AG10803 (cell line): ENCODE measurements around the gene CDK5RAP2.
"Not testable (repeated sequence)": the region's sequence is repeated elsewhere in the genome, so short reads cannot be mapped to it uniquely, and the experiment has no call there.

ENCODE experiments used
- DNase-seq: peaks from one replicate; pipeline ENCODE4 v3.0.0; 2010; ENCODE audit warnings: low read depth
- H3K4me3 ChIP-seq: 2 replicates; pipeline ENCODE4 v1.5.1; 2011; ENCODE audit warnings: mild to moderate bottlenecking, low read length, control low read depth
- TF ChIP-seq, protein P1 (sequence below): conservative IDR thresholded peaks from 2 replicates; pipeline ENCODE4 v1.5.1; 2011; ENCODE audit warnings: mild to moderate bottlenecking, low read length, control low read depth, inconsistent platforms

The CDK5RAP2 gene

DNA sequence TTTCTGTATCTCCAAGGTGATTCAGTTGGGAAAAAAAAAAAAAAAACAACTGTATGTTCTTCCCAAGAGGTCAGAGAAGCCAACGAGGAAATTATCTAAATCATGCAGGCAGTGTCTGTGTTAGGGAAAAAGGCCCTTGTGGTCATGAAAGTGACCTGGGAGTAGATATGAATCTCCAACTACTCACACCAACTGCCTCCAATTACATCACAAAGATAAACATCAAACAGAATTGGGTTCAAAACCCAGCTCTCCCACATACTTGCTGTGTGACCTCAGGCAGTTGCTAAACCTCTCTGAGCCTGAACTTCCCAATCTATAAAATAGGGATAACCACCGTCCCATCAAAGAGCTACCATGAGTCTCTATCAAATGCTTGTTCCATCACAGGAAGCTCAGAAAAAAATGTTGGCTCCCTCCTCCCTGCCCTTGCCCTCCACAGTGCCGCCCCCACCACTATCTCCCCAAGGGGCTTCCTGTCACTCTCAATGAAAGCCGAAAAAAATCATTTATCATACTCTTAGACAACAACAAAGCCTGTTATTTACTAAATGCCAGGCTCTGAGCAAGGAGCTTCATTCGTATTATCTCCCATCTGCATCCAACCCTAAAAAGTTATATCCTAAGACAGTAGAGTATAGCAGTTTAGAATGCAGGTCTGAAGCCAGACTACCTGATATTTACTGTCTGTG is 42.9 kb downstream of the CDK5RAP2 start:
- TF ChIP-seq, protein P1, sequence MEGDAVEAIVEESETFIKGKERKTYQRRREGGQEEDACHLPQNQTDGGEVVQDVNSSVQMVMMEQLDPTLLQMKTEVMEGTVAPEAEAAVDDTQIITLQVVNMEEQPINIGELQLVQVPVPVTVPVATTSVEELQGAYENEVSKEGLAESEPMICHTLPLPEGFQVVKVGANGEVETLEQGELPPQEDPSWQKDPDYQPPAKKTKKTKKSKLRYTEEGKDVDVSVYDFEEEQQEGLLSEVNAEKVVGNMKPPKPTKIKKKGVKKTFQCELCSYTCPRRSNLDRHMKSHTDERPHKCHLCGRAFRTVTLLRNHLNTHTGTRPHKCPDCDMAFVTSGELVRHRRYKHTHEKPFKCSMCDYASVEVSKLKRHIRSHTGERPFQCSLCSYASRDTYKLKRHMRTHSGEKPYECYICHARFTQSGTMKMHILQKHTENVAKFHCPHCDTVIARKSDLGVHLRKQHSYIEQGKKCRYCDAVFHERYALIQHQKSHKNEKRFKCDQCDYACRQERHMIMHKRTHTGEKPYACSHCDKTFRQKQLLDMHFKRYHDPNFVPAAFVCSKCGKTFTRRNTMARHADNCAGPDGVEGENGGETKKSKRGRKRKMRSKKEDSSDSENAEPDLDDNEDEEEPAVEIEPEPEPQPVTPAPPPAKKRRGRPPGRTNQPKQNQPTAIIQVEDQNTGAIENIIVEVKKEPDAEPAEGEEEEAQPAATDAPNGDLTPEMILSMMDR, result no peak
- no peak overlapping the region for H3K4me3 ChIP-seq
- DNase-seq, result no peak

DNA sequence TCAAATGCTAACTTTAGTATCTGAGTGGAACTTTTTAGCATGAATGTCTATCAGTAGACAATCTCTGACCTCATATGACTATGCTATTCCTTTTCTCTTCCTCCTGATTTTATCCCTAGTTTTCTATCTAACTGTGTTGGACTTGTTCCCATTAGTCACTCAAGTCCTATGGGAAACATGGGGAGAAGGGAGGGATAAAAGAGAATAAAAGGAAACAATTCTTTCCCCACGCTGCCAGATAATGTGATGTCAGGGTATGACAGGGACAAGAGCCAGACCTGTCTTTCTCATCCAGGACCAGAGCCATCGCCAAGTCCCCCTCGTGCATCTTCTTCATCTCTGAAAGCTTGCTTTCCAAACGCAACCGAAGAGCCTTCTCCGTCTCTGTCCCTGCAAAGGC is 43.9 kb downstream of the CDK5RAP2 start:
- no peak overlapping the region for H3K4me3 ChIP-seq
- TF ChIP-seq, protein P1, result no peak
- DNase-seq, result no peak

DNA sequence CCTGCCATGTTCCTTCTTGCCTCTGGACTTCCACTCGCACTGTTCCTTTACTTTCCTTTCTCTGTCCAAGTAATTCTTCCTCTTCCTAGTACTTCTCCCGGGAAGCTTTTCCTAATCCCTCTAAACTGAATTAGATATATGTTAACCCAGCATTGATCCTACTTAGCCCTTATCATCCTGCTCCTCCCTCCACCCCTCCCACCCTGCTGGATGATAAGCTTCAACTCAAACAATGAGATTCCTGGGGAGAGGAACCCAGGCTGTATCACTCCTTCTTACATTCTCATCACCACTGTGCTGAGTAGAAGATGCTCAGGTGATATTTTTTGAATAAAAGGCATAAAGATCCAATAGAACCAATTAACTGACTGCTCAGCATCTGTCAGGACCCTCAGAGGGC is 45.7 kb downstream of the CDK5RAP2 start:
- DNase-seq, result no peak

DNA sequence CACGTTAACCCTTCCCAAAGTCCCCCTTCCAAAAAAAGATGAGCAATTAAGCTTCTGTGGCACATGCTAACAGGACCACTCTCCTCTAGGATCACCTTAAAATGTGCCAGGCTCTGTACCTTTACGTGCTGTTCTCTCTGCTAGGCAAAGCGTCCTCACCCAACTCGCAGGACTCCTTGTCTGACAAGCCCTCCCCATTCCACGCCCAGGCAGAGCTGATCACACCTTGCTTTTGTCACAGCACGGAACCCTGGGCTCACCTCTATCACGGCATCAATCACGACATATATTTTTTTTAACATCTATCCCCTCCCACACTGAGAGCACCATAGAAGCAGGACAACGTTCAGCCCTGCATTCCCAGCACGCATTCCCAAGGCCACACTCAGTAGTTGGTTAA is 47.1 kb downstream of the CDK5RAP2 start:
- H3K4me3 ChIP-seq, result no peak overlapping the region
- TF ChIP-seq, protein P1, result no peak
- no peak for DNase-seq

More for the DNA sequence above, 45.7 kb downstream of the CDK5RAP2 start:
- TF ChIP-seq, protein P1, result no peak
- no peak overlapping the region for H3K4me3 ChIP-seq

DNA sequence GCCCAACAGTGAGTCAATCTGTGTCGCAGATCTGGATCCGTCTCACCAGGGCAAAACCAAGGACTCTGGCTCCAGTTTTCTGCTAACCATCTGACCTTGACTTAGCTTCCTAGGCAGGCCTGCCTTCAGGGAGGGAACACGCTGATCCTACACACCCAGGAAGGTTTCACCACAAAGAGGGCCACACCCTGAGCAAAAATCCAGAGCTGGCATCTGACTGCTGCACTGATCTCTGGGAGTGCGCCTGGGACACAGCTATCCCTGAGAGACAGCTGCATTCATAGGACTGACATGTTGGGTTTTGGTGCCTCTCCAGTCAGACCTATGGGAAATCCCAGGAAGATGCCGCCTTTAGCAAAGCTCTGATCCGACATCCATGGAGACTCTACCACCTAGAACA is 47.5 kb downstream of the CDK5RAP2 start:
- DNase-seq, result peak; percentile 78
- TF ChIP-seq, protein P1, result no peak
- H3K4me3 ChIP-seq, result no peak overlapping the region

DNA sequence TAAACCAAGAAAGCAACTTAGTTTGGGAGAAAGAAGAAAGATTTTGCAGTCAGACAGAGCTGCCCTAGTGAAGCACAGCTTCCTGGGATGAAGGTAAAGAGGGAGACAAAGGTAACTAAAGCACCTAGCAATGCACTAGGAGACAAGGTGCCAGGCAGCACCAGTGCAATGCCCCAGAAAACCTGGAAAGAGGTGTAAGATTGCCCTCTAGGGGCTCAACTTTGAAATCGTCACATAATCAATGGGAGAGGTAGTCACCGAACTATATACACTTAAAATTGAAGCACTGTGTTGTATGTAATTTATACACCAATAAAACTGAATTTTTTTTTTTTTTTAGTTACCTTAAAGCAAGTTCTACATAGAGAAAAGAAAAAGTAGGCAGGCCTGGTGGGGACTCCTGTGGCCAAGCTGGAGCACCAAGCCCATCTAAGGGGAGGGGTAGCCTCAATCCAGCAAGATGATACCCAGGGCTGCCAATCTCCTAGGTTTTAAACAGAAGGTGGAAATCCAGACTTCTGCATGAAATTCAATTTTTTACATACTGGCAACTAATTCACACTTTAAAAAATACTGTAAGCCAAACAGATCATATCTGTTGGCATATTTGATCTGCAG is 48.2 kb downstream of the CDK5RAP2 start:
- peak; percentile 18 for DNase-seq
- H3K4me3 ChIP-seq, result no peak overlapping the region
- TF ChIP-seq, protein P1, result peak; percentile 63

DNA sequence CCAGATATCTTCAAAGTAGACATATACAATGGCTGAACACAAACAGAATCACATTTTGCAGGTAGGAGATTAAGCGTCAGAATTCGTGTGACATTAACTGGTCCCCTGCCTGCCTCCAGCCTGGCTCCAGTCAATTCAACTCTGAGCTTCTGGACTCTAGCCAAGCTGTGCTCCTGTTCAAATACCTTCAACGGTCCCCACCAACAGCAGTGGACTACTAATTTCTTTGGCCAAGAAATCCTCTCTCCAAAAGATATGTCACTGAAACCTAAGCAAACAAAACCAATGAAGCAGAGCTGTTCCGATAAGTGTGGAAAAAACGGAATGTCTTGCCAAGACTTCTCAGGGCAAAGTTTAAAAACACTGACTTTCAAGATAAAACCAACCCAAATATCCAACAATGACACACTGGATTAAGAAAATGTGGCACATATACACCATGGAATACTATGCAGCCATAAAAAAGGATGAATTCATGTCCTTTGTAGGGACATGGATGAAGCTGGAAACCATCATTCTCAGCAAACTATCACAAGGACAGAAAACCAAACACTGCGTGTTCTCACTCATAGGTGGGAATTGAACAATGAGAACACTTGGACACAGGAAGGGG is 49.6 kb downstream of the CDK5RAP2 start:
- not testable (repeated sequence) for H3K4me3 ChIP-seq, DNase-seq
